ENCODE results near the gene ACAA2. TPM values are rescaled to one million over a fixed set of nuclear protein-coding genes. Genes with fewer than 3 reads are reported as not detected.

ACAA2 gene
- total RNA-seq, 1 donor from 2014 or later = 109 TPM

- peaks cover 4% of the 10 kb centered on the region for H3K9me3 Mint-ChIP-seq (ENCODE audit: unreplicated experiment)
- no peak overlapping the region for H3K27ac Mint-ChIP-seq (ENCODE audit: unreplicated experiment)
- TF ChIP-seq CTCF (IDR thresholded peaks at IDR 0.05; ENCODE audit: partially characterized antibody, unreplicated experiment) = no peak
- no peaks in the 10 kb centered on the region for H3K36me3 Mint-ChIP-seq (ENCODE audit: unreplicated experiment)
- no peak overlapping the region for H3K4me3 Mint-ChIP-seq (ENCODE audit: unreplicated experiment)
- H3K27me3 Mint-ChIP-seq (ENCODE audit: unreplicated experiment) = no peaks in the 10 kb centered on the region
- peaks cover 20% of the 10 kb centered on the region for H3K4me1 Mint-ChIP-seq (ENCODE audit: low read depth, unreplicated experiment)
- DNase-seq = no peak
Observed at GRCh38 chr18:49855711-49856415, 42.5 kb upstream of the ACAA2 start.

DNA sequence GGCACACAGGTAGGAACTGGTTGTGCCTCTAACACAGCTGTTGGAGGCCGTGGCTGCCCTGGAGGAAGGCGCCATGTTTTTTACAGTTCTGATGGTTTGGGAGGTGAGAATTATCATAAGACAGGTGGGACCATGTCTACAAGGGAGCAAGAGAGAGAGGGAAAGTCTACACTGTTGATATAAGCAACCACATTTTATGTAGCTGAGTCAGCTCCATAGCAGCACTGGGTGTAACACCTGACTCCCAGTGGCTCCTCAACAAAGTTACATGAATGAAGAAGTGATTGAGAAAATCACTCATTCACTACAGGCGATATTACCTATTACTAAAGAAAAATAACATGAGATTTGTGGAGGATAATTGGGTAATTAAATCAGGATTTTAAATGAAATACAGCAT is 41.3 kb upstream of the ACAA2 start:
- Mint-ChIP-seq H3K4me3 (ENCODE audit: unreplicated experiment) (no peak overlapping the region), H3K9me3 (ENCODE audit: unreplicated experiment) (peaks cover 4% of the 10 kb centered on the region), H3K27me3 (ENCODE audit: unreplicated experiment) (no peaks in the 10 kb centered on the region), H3K36me3 (ENCODE audit: unreplicated experiment) (no peaks in the 10 kb centered on the region), H3K4me1 (ENCODE audit: low read depth, unreplicated experiment) (peaks cover 24% of the 10 kb centered on the region), H3K27ac (ENCODE audit: unreplicated experiment) (no peak overlapping the region)
- DNase-seq = no peak
- TF ChIP-seq CTCF (IDR thresholded peaks at IDR 0.05; ENCODE audit: partially characterized antibody, unreplicated experiment) = no peak

DNA sequence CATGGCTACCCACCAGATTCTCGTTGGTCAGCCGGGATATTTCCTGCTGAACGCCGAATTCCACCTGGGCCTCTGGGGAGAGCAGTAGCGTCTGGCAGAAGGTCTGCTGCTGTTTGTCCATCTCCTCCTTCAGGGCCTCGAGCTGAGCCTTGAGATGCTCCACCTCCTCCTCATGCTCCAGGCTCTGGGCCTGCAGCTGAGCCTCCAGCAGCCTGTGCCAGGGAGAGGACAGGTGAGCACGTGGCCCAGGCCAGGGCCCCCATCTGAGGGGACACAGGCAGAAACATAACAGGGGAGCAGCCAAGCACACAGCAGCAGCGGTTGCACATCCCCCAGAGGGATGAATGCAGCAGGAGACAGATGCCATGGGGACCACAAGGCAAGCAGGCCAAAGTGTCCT is 40.1 kb upstream of the ACAA2 start:
- peaks cover 4% of the 10 kb centered on the region for H3K9me3 Mint-ChIP-seq (ENCODE audit: unreplicated experiment)
- peaks cover 22% of the 10 kb centered on the region for H3K4me1 Mint-ChIP-seq (ENCODE audit: low read depth, unreplicated experiment)
- H3K27me3 Mint-ChIP-seq (ENCODE audit: unreplicated experiment) = no peaks in the 10 kb centered on the region
- no peak for TF ChIP-seq CTCF (IDR thresholded peaks at IDR 0.05; ENCODE audit: partially characterized antibody, unreplicated experiment)
- no peak overlapping the region for H3K4me3 Mint-ChIP-seq (ENCODE audit: unreplicated experiment)
- H3K27ac Mint-ChIP-seq (ENCODE audit: unreplicated experiment) = no peak overlapping the region
- no peaks in the 10 kb centered on the region for H3K36me3 Mint-ChIP-seq (ENCODE audit: unreplicated experiment)
- no peak for DNase-seq

DNA sequence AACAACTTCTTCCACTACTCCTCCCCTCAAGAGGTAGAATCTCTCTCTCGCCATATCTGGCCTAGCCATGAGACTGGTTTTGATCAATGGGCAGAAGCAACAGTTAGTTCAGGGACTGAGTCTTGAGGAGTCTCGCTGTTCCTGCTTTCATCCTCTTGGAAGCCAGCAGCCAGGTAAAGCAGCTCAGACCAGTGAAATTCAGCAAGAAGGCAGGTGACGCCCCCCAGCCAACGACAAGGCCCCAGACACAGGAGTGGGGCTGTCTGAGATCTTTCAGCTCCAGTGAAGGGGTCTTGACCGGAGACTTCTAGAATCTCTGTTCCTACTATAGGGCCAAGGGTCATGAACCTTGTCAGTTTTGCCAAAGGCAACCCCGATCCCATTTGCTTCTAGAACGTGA is 39.7 kb upstream of the ACAA2 start:
- Mint-ChIP-seq H3K4me3 (ENCODE audit: unreplicated experiment) (no peak overlapping the region), H3K9me3 (ENCODE audit: unreplicated experiment) (peaks cover 3% of the 10 kb centered on the region), H3K36me3 (ENCODE audit: unreplicated experiment) (no peaks in the 10 kb centered on the region), H3K4me1 (ENCODE audit: low read depth, unreplicated experiment) (peaks cover 20% of the 10 kb centered on the region), H3K27me3 (ENCODE audit: unreplicated experiment) (no peaks in the 10 kb centered on the region), H3K27ac (ENCODE audit: unreplicated experiment) (no peak overlapping the region)
- no peak for DNase-seq
- no peak for TF ChIP-seq CTCF (IDR thresholded peaks at IDR 0.05; ENCODE audit: partially characterized antibody, unreplicated experiment)

DNA sequence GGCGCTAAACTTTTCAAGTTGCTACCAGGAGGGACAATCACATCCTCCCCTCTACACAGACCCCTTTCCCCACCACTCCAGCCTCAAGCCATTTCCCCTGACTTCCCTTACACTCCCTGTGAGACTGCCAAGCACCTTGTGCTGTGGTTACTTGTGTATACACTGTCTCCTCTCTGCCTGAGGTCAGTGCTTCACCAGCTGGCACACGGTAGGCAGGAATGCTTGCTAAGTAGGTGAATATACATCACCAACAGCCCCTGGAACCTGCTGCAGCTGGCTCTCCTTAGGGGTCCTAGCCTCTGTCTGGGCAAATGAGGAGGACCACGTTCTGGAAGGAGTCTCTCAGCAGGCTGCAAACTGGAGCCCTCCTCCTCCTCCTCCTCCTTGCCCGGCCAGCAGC is 38.3 kb upstream of the ACAA2 start:
- DNase-seq = no peak
- Mint-ChIP-seq H3K4me3 (ENCODE audit: unreplicated experiment) (no peak overlapping the region), H3K36me3 (ENCODE audit: unreplicated experiment) (no peaks in the 10 kb centered on the region), H3K27me3 (ENCODE audit: unreplicated experiment) (no peaks in the 10 kb centered on the region), H3K4me1 (ENCODE audit: low read depth, unreplicated experiment) (peaks cover 11% of the 10 kb centered on the region), H3K27ac (ENCODE audit: unreplicated experiment) (no peak overlapping the region), H3K9me3 (ENCODE audit: unreplicated experiment) (peaks cover 5% of the 10 kb centered on the region)
- TF ChIP-seq CTCF (IDR thresholded peaks at IDR 0.05; ENCODE audit: partially characterized antibody, unreplicated experiment) = no peak

All from glutamatergic neuron (in vitro differentiated cells).